ENCODE data around the gene SCN10A.

The SCN10A gene

GRCh38 chr3:38647217-38647970 is 168.6 kb downstream of the SCN10A start:
- Histone ChIP-seq H3K4me3 (ENCODE audit: low read length in 2 of 2) (no peak overlapping the region), H3K9me3 (ENCODE audit: control insufficient read depth in 2 of 2, low read length in 2 of 2) (no peaks in the 10 kb centered on the region), H3K27me3 (ENCODE audit: control insufficient read depth in 1 of 2, insufficient read depth in 2 of 2, low read length in 2 of 2) (peaks cover 27 to 32% of the 10 kb centered on the region in 2 donors), H3K27ac (ENCODE audit: low read length) (no peak overlapping the region), H3K36me3 (ENCODE audit: control insufficient read depth in 2 of 2, insufficient read depth in 2 of 2, low read length in 2 of 2) (no peaks in the 10 kb centered on the region), H3K9ac (ENCODE audit: low read length in 2 of 2) (no peak overlapping the region), H3K4me1 (ENCODE audit: control insufficient read depth, insufficient read depth, low read length) (peaks cover 21% of the 10 kb centered on the region)
